HG02571 (cell line): Measurements from ENCODE around the gene ZNF232.
"Not testable (repeated sequence)": the region's sequence is repeated elsewhere in the genome, so short reads cannot be mapped to it uniquely, and the experiment has no call there.

Experiments
- ATAC-seq: cut with Tn5 transposase; IDR thresholded peaks from one replicate; pipeline ENCODE4 v1.9.1; 2021; ENCODE audit warnings: mild to moderate bottlenecking, moderate library complexity; ENCODE audit not compliant: unreplicated experiment

Gene ZNF232

GRCh38 chr17:5099271-5099670, 12.4 kb downstream of the ZNF232 start:
- no peak for ATAC-seq

GRCh38 chr17:5097101-5097834, 14.4 kb downstream of the ZNF232 start:
- no peak for ATAC-seq

- ATAC-seq = no peak
Observed at GRCh38 chr17:5096731-5097100, 15.0 kb downstream of the ZNF232 start.

- ATAC-seq = no peak
Observed at GRCh38 chr17:5092218-5093010, 19.3 kb downstream of the ZNF232 start.

- no peak for ATAC-seq
Observed at GRCh38 chr17:5080591-5080990, 31.1 kb downstream of the ZNF232 start.

GRCh38 chr17:5078106-5079028, 33.3 kb downstream of the ZNF232 start, which contains the start of gene ZFP3:
TSS of gene ZFP3 (plus strand) at chr17:5078467. CDS start at chr17:5091505, 13,038 bp downstream.
- ATAC-seq = peak; percentile 83

- ATAC-seq = no peak
Observed at GRCh38 chr17:5077781-5078105, 33.9 kb downstream of the ZNF232 start.

- ATAC-seq = not testable (repeated sequence)
Observed at GRCh38 chr17:5077275-5077674, 34.4 kb downstream of the ZNF232 start.

GRCh38 chr17:5075472-5075871, 36.2 kb downstream of the ZNF232 start:
- ATAC-seq = not testable (repeated sequence)

- ATAC-seq = no peak
Observed at GRCh38 chr17:5069724-5070123, 42.0 kb downstream of the ZNF232 start.

GRCh38 chr17:5068236-5068635, 43.4 kb downstream of the ZNF232 start:
- ATAC-seq = no peak

- ATAC-seq = no peak
Observed at GRCh38 chr17:5065227-5065744, 46.4 kb downstream of the ZNF232 start.
